Aorta (tissue), 5 donors: ENCODE measurements around the gene IGSF5. TPM values are rescaled to one million over a fixed set of nuclear protein-coding genes. Genes with fewer than 3 reads are reported as not detected.

ENCODE experiments used
- ATAC-seq: fragments of 200-7000 bp; cut with Tn5 transposase; one replicate; pipeline ENCODE4 v1.9.1; 2022; ENCODE audit warnings: moderate library complexity; ENCODE audit not compliant: low FRiP score
- DNase-seq, 2 donors: peaks; one replicate each; pipeline ENCODE4 v3.0.0-alpha.2; 2020
- H3K27ac ChIP-seq, 2 donors: one replicate each; pipeline ENCODE4 v1.5.1; 2013; ENCODE audit warnings: low read length in 2 of 2, mild to moderate bottlenecking in 2 of 2, moderate library complexity in 2 of 2, control low read depth in 1 of 2, inconsistent platforms in 1 of 2, low read depth in 1 of 2
- H3K27me3 ChIP-seq, 2 donors: one replicate each; pipeline ENCODE4 v1.6.1; 2013; ENCODE audit warnings: control low read depth in 1 of 2, low read length in 1 of 2, mild to moderate bottlenecking in 1 of 2, moderate library complexity in 1 of 2; ENCODE audit not compliant: insufficient read depth in 2 of 2, control insufficient read depth in 1 of 2
- H3K36me3 ChIP-seq, 2 donors: one replicate each; pipeline ENCODE4 v1.6.1; 2013; ENCODE audit warnings: control low read depth in 1 of 2, low read length in 1 of 2, mild to moderate bottlenecking in 1 of 2; ENCODE audit not compliant: insufficient read depth in 2 of 2, control insufficient read depth in 1 of 2
- H3K4me1 ChIP-seq, 2 donors: one replicate each; pipeline ENCODE4 v1.6.1; 2013; ENCODE audit warnings: low read length in 2 of 2, control low read depth in 1 of 2, mild to moderate bottlenecking in 1 of 2, moderate library complexity in 1 of 2; ENCODE audit not compliant: insufficient read depth in 2 of 2, control insufficient read depth in 1 of 2
- H3K4me3 ChIP-seq, 2 donors: one replicate each; pipeline ENCODE4 v1.5.1; 2013; ENCODE audit warnings: low read length in 2 of 2, control low read depth in 1 of 2, mild to moderate bottlenecking in 1 of 2
- H3K9me3 ChIP-seq: one replicate; pipeline ENCODE4 v1.6.1; 2013; ENCODE audit warnings: mild to moderate bottlenecking, low read length; ENCODE audit not compliant: control insufficient read depth
- WGBS, 2 donors: extraction: QIAGEN DNeasy Blood & Tissue Kit; methylation state at CpG; one replicate each; pipeline ENCODE4 v1.1.7; 2013; 5-methylcytosine and 5-hydroxymethylcytosine counted together
- intact Hi-C, 2 donors: fragments of 100-400 bp; cut with DNase I; formaldehyde crosslinking; loops; one replicate each; pipeline versions ENCODE4 v1.14.2 to v1.15.0; 2022
- polyA plus RNA-seq, 2 donors: library from polyadenylated mRNA; stranded (reverse); fragments of 200-250 nt; gene quantifications; one replicate each; pipeline ENCODE4 v1.2.3, GENCODE V29; 2013
- total RNA-seq, 2 donors: library from RNA; stranded (reverse); fragmentation: NEBNext Ultra II Directional; extraction: Animal tissue kit (Norgen Biotek cat#: 25700); gene quantifications; one replicate each; pipeline ENCODE4 v1.2.1, GENCODE V29; 2021
- donor health status: healthy with polysubstance abuse.
- donor health status: Bipolar disorder and iron deficiency.
- donor health status: DM: no; HTN: no; CAD: no.
- donor health status: DM: no; HTN: no; CAD: no.
- donor health status: DM: yes; HTN: yes; CAD: no.

IGSF5 gene
- total and polyA plus RNA-seq, 4 donors = 0.63 TPM; not detected in 3

DNA sequence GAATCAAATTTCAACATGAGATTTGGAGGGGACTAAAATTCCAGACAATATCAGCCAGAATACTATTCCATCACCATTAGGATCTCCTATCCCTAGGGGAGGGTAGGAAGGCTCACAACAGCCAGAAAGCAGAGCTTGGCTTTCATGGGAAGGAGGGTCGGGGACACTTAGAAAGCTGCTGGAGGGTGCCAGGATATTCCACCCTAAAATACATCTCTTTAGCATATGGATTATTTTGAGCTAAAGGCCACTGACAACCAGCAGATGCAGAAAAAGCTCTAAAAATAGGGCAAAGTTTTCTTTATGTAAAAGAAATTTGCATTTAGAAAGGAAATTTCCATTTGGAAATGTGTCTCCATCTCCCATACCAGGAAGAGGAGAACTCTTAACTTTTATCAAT lies 68.0 kb downstream of the IGSF5 start:
- ATAC-seq (no peak), DNase-seq (no peak)
- Histone ChIP-seq H3K4me1 (no peaks in the 10 kb centered on the region), H3K36me3 (no peaks in the 10 kb centered on the region), H3K27ac (no peak overlapping the region), H3K4me3 (no peak overlapping the region), H3K9me3 (peaks cover 2% of the 10 kb centered on the region), H3K27me3 (no peaks in the 10 kb centered on the region)
- WGBS, 2 donors = 75 to 81% methylated on average over 1 of the region's 1 CpG
- intact Hi-C loops = no loop called here

DNA sequence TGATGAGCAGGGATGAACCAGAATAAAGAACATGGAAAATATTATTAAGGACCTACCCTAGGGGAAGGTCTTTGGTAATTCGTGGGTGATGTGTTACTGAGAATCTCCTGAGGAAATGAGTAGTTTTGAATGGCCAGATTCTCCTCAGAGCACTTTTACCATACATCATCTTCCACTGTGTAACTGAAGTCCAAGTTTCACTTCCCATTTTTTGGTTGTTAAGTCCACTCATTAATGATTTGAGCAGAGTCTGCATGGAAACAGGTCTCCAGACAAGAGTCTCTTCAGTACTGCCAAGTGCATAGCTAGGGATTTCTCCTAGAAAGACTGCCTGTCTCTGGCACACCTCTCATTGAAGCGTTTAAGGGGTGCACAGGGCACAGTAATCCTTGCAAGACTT lies 73.6 kb downstream of the IGSF5 start:
- Histone ChIP-seq H3K4me1 (no peaks in the 10 kb centered on the region), H3K9me3 (peaks cover 4% of the 10 kb centered on the region), H3K27me3 (no peaks in the 10 kb centered on the region), H3K27ac (no peak overlapping the region), H3K36me3 (no peaks in the 10 kb centered on the region), H3K4me3 (no peak overlapping the region)
- ATAC-seq (no peak), DNase-seq (no peak)
- intact Hi-C loops = no loop called here
- WGBS, 2 donors = 71 to 74% methylated on average over 2 of the region's 2 CpGs

- Histone ChIP-seq H3K4me3 (no peak overlapping the region), H3K9me3 (peaks cover 2% of the 10 kb centered on the region), H3K27ac (no peak overlapping the region), H3K4me1 (no peaks in the 10 kb centered on the region), H3K36me3 (no peaks in the 10 kb centered on the region), H3K27me3 (no peaks in the 10 kb centered on the region)
- intact Hi-C loops = no loop called here
- DNase-seq (no peak), ATAC-seq (no peak)
- 88 to 89% methylated on average over 3 of the region's 3 CpGs for WGBS, 2 donors
Observed at GRCh38 chr21:39822042-39822441, 77.1 kb downstream of the IGSF5 start.

GRCh38 chr21:39825250-39825649 lies 80.3 kb downstream of the IGSF5 start:
- no peak for ATAC-seq
- H3K27ac ChIP-seq = no peak overlapping the region

GRCh38 chr21:39834543-39834942 lies 89.6 kb downstream of the IGSF5 start:
- no peak overlapping the region for H3K4me3 ChIP-seq

More at GRCh38 chr21:39825250-39825649, 80.3 kb downstream of the IGSF5 start:
- no peaks in the 10 kb centered on the region for H3K4me1 ChIP-seq
- 79 to 93% methylated on average over 1 of the region's 1 CpG for WGBS, 2 donors
- H3K4me3 ChIP-seq = no peak overlapping the region
- no peaks in the 10 kb centered on the region for H3K36me3 ChIP-seq
- intact Hi-C loops = no loop called here
- no peaks in the 10 kb centered on the region for H3K27me3 ChIP-seq
- DNase-seq = no peak
- H3K9me3 ChIP-seq = no peaks in the 10 kb centered on the region

DNA sequence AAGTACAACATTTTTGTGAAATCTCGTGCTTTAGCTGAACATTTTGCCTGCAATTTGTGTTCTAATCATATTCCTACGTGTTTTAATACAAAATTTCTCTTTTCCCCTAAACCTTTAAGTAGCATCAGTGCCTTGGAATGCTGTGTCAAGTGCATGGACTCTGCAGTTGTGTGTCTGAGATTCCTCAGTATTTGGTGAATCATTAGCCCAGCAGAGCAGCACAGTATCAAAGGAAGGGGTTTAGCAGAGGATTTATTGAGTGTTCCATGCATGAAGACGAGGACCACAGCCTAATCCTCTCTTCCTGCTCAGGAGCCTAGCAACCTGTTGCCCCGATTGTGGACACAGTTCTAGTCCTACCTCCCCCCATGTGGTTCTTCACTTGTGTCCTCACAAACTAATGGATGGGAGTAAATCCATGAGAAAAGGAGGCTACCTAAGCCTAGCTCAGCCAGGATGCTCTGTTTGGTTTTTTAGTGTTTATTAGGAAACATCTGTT lies 92.9 kb downstream of the IGSF5 start:
- Histone ChIP-seq H3K4me3 (no peak overlapping the region), H3K36me3 (no peaks in the 10 kb centered on the region), H3K27me3 (no peaks in the 10 kb centered on the region), H3K9me3 (no peaks in the 10 kb centered on the region), H3K4me1 (no peaks in the 10 kb centered on the region), H3K27ac (no peak overlapping the region)
- intact Hi-C loops = no loop called here
- DNase-seq (no peak), ATAC-seq (no peak)
- WGBS, 2 donors = 59 to 64% methylated on average over 4 of the region's 4 CpGs

More at GRCh38 chr21:39834543-39834942, 89.6 kb downstream of the IGSF5 start:
- no peaks in the 10 kb centered on the region for H3K36me3 ChIP-seq
- no peak for ATAC-seq
- H3K27ac ChIP-seq = no peak overlapping the region
- no peaks in the 10 kb centered on the region for H3K9me3 ChIP-seq
- H3K27me3 ChIP-seq = no peaks in the 10 kb centered on the region
- no peak for DNase-seq
- intact Hi-C loops = no loop called here
- no peaks in the 10 kb centered on the region for H3K4me1 ChIP-seq
- 64 to 85% methylated on average over 4 of the region's 4 CpGs for WGBS, 2 donors

GRCh38 chr21:39840373-39841097 lies 95.6 kb downstream of the IGSF5 start:
- H3K27me3 ChIP-seq = no peaks in the 10 kb centered on the region
- H3K36me3 ChIP-seq = no peaks in the 10 kb centered on the region
- no peak overlapping the region for H3K27ac ChIP-seq
- no peaks in the 10 kb centered on the region for H3K4me1 ChIP-seq
- no peak for ATAC-seq
- no peaks in the 10 kb centered on the region for H3K9me3 ChIP-seq
- no peak for DNase-seq
- intact Hi-C loops = no loop called here
- WGBS, 2 donors = 65 to 70% methylated on average over 22 of the region's 22 CpGs
- H3K4me3 ChIP-seq = no peak overlapping the region

- Histone ChIP-seq H3K4me3 (no peak overlapping the region), H3K27me3 (no peaks in the 10 kb centered on the region), H3K9me3 (no peaks in the 10 kb centered on the region), H3K4me1 (no peaks in the 10 kb centered on the region), H3K27ac (no peak overlapping the region), H3K36me3 (no peaks in the 10 kb centered on the region)
- no peak for ATAC-seq
- 82 to 84% methylated on average over 14 of the region's 14 CpGs for WGBS, 2 donors
- intact Hi-C loops = no loop called here
- DNase-seq = no peak
Observed at GRCh38 chr21:39842741-39843459, 97.9 kb downstream of the IGSF5 start.

DNA sequence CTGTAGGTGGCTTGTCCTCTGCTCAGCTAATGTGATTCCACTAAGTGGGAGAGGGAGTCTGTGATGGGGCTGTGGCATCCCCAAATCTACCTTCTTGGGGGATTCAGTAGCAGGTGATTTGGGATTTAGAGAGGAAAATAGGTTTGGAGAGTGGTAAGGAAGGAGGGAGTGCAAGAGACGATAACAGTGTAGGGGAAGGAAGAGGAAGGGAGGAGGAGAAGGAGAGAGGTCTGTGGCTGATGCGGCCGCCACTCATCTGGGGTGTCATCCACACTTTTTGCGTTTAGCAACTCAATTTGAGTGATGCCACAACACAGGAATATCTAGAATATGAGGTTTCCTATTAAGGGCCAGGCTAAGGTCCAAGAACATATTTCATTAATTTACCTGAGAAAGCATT lies 98.5 kb downstream of the IGSF5 start:
- ATAC-seq = no peak

More for the DNA sequence above, 98.5 kb downstream of the IGSF5 start:
- intact Hi-C loops = no loop called here
- no peaks in the 10 kb centered on the region for H3K9me3 ChIP-seq
- H3K4me3 ChIP-seq = no peak overlapping the region
- DNase-seq = no peak
- H3K27me3 ChIP-seq = no peaks in the 10 kb centered on the region
- H3K36me3 ChIP-seq = no peaks in the 10 kb centered on the region
- H3K4me1 ChIP-seq = no peaks in the 10 kb centered on the region
- 85 to 92% methylated on average over 4 of the region's 4 CpGs for WGBS, 2 donors
- H3K27ac ChIP-seq = no peak overlapping the region
